ENCODE measurements around the gene OTUD7B.
A peak's percentile ranks its signal among the peaks of the same experiment; 100 is the strongest.

Gene OTUD7B

GRCh38 chr1:149926296-149926695 is 84.2 kb downstream of the OTUD7B start:
- peak overlapping the region; percentile 93 for H3K4me3 ChIP-seq (replicated peaks; ENCODE audit: low read depth, low read length)
- DNase-seq (ENCODE audit: extremely low read depth, low read depth): no peak
- no peak for TF ChIP-seq CTCF (IDR thresholded peaks at IDR 0.05; ENCODE audit: low read depth, low read length, missing control alignments)

- H3K4me3 ChIP-seq (replicated peaks; ENCODE audit: low read depth, low read length): peak overlapping the region; percentile 93
- no peak for DNase-seq (ENCODE audit: extremely low read depth, low read depth)
- TF ChIP-seq CTCF (IDR thresholded peaks at IDR 0.05; ENCODE audit: low read depth, low read length, missing control alignments): no peak
Observed at GRCh38 chr1:149925751-149926150, 84.8 kb downstream of the OTUD7B start.

- no peak overlapping the region; the same call in 1 of the 2 replicates for H3K4me3 ChIP-seq (replicated peaks; ENCODE audit: low read depth, low read length)
- TF ChIP-seq CTCF (IDR thresholded peaks at IDR 0.05; ENCODE audit: low read depth, low read length, missing control alignments): no peak
- DNase-seq (ENCODE audit: extremely low read depth, low read depth): no peak
Observed at GRCh38 chr1:149925345-149925744, 85.2 kb downstream of the OTUD7B start.

GRCh38 chr1:149923626-149924025 is 86.9 kb downstream of the OTUD7B start:
- no peak for DNase-seq (ENCODE audit: extremely low read depth, low read depth)
- no peak for TF ChIP-seq CTCF (IDR thresholded peaks at IDR 0.05; ENCODE audit: low read depth, low read length, missing control alignments)
- no peak overlapping the region for H3K4me3 ChIP-seq (replicated peaks; ENCODE audit: low read depth, low read length)

GRCh38 chr1:149917571-149918144 is 92.9 kb downstream of the OTUD7B start, which contains the start of gene SV2A:
SV2A (minus strand) TSS chr1:149917844; CDS start chr1:149913840, 4,004 bp downstream.
- DNase-seq (ENCODE audit: extremely low read depth, low read depth): no peak
- H3K4me3 ChIP-seq (replicated peaks; ENCODE audit: low read depth, low read length): peak within 1 kb of the TSS; percentile 75
- no peak for TF ChIP-seq CTCF (IDR thresholded peaks at IDR 0.05; ENCODE audit: low read depth, low read length, missing control alignments)

- no peak for TF ChIP-seq CTCF (IDR thresholded peaks at IDR 0.05; ENCODE audit: low read depth, low read length, missing control alignments)
- DNase-seq (ENCODE audit: extremely low read depth, low read depth): no peak
- H3K4me3 ChIP-seq (replicated peaks; ENCODE audit: low read depth, low read length): peak overlapping the region; percentile 75
Observed at GRCh38 chr1:149916898-149917252, 93.7 kb downstream of the OTUD7B start.
